GM12801 (cell line): ENCODE measurements around the gene RDH16.

Experiments
- TF ChIP-seq, protein P1 (sequence below): IDR thresholded peaks from one replicate; pipeline ENCODE4 v1.5.1; 2011; ENCODE audit warnings: control low read depth; ENCODE audit not compliant: insufficient read length; ENCODE audit errors: extremely low read depth

Gene RDH16

DNA sequence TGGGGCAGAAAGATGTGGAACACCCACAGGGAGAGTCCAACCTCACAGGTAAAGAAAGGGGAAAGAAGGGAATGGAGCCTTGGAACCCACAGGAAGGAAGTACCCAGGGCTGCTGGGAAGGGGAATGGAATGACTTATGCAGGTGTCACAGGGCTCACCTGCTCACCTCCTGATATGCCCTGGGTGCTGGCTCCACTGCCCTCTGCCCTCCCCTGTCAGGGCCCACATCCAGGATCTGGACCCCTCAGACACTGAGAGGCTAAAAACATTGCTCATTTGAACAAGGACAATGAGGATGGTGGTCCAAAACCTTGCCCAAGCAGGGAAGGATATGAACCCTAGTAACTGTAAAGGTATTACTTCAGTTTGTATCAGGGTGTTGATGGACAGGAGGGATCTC is 29.6 kb upstream of the RDH16 start:
- TF ChIP-seq, protein P1, sequence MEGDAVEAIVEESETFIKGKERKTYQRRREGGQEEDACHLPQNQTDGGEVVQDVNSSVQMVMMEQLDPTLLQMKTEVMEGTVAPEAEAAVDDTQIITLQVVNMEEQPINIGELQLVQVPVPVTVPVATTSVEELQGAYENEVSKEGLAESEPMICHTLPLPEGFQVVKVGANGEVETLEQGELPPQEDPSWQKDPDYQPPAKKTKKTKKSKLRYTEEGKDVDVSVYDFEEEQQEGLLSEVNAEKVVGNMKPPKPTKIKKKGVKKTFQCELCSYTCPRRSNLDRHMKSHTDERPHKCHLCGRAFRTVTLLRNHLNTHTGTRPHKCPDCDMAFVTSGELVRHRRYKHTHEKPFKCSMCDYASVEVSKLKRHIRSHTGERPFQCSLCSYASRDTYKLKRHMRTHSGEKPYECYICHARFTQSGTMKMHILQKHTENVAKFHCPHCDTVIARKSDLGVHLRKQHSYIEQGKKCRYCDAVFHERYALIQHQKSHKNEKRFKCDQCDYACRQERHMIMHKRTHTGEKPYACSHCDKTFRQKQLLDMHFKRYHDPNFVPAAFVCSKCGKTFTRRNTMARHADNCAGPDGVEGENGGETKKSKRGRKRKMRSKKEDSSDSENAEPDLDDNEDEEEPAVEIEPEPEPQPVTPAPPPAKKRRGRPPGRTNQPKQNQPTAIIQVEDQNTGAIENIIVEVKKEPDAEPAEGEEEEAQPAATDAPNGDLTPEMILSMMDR, result no peak

DNA sequence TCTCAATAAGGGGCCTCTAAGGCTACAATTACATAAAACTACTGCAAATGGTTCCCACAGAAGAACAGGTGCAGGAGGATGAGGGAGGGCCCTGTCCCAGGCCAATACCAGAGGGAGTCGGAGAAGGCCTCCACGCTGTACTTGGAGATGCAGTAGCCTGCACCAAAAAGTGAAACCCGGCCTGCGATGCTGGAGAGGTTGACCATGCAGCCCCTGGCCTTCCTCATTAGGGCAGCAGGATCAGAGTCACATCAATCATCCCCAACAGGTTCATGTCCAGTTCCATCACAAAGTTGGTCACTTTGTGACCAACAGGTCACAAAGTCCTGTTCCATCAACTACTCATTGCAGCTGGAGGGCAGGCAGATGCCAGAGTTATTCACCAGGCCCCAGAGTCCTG is 26.0 kb upstream of the RDH16 start:
- TF ChIP-seq, protein P1, result no peak

DNA sequence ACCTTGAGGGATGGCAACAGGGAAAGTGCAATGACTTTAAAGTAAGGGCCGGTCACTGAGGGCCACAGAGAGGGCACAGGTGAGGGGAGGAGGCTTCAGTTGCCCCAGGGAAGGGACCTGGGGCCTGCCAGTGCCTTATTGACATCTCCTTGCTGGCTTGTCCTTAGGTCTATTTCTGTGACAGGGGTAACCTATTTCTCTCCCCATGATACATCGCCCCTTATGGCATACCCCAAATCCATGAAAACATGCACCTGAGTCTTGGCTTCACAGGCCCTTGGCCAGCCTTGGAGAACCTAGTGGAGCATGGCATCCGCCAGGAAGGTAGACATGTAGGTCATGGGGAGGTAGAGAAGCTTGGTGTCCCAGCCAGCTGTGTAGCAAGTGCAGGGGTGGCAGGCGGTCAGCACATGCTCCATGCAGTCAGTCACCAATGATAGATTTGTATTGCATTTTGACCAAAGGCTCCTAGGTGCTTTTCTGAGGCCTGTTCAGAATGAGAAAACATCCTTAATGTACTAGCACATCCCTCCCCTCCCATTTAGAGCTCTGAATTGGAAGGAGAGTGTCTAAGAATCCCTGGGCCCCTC is 23.6 kb upstream of the RDH16 start:
- TF ChIP-seq, protein P1, result no peak

DNA sequence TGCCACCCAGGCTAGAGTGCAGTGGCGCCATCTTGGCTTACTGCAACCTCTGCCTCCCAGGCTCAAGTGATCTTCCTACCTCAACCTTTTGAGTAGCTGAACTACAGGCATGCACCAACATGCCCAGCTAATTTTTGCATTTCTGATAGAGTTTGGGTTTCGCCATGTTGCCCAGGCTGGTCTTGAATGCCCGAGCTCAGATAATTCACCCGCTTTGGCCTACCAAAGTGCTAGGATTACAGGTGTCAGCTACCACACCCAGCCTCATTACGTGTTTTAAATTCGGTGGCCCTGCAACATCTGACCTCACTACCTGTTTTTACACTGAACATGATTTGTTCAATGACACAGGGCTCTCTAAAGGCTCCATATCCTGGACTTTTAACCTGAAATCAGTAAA is 22.9 kb upstream of the RDH16 start:
- TF ChIP-seq, protein P1, result no peak

DNA sequence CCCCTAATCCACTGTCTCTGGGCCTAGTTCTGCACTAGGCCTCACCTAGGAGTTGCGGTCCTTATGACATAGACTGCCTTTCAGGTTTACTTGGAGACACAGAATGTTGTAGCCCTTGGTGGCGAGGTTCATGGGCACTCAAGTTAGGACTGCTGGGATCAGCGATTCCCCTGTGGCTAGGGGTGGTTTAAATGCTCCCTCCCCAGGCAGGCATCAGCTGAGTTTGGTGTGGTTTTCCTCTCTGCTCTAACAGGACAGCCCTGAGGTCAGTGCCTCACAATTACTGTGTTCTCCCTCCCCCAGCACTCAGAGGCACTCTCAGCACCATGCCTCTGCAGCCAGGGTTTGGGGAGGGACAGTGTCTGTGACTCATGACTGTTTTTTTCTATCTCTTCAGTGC is 22.2 kb upstream of the RDH16 start:
- TF ChIP-seq, protein P1, result no peak

DNA sequence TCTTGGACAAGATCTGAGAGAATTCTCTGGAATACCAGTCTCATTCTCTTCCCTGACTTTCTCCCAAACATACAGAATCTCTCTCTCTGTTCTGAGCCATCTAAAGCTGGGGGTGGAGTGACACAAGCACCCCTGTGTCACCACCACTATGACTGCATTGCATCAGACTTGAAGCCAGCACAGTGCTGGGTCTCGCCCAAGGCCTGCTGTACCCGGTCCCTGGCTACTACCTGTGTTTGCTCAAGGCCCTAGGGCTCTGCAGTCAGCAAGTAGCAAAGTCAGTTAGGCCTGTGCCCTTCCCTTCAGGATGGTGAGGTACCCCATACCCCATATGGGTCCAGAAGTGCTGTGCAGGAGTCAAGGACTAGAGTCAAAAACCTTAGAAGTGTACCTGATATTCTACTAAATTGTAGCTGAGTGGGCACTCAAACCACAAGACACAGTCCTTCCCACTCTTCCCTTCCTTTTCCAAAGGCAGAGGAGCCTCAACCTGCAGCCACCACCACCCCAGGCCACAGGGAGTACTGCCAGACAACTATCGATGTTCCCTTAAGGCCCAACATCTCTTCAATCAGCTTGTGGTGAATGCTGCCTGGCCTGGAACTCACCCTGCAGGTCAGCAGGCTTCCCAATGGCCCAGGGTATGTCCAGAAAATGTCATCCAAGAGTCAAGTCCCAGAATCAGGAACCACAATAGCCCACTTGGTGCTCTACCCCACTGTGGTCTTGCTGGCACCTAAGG is 21.2 kb upstream of the RDH16 start:
- TF ChIP-seq, protein P1, result no peak

DNA sequence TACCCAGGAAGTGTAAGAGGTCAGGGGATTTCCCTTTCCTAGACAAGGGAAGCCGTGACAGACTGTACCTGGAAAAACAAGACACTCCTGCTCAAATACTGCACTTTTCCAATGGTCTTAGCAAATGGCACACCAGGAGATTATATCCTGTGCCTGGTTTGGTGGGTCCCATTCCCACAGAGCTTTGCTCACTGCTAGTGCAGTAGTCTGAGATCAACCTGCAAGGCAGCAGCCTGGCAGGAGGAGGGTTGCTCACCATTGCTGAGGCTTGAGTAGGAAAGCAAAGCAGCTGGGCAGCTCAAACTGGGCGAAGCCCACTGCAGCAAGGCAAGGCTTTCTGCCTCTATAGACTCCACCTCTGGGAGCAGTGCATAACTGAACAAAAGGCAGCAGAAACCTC is 1.0 kb upstream of the RDH16 start:
- TF ChIP-seq, protein P1, result no peak
